ENCODE results near the gene PITHD1.
"Not testable (repeated sequence)": the region's sequence is repeated elsewhere in the genome, so short reads cannot be mapped to it uniquely, and the experiment has no call there.

Gene PITHD1

DNA sequence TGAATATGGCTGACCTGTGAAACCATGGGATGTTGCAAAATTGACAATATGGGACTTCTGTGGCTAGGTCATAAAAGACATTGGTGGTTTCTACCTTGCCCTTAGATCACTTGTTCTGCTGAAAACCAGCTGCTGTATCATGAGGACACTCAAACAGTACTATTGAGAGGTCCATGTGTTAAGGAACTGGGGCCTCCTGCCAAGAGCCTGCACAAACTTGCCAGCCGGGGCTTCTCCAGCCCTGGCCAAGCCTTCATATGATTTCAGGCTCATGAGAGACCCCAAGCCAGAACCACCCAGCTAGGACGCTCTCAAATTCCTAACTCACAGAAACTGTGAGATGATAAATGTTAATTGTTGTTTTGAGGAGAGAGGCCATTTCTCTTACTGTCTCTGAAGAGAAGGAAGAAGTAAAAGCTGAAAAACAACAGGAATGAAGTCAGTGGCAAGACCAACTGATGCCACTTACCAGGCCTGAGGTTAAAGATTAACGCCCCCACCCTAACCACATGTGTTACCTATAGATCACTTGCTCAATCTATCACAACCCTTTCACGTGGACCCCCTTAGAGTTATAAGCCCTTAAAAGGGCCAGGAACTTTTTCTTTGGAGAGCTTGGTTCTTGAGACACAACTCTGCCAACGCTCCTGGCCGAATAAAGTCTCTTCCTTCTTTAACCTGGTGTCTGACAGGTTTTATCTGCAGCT lies 3.9 kb upstream of the PITHD1 start:
- DNase-seq: no peak

DNA sequence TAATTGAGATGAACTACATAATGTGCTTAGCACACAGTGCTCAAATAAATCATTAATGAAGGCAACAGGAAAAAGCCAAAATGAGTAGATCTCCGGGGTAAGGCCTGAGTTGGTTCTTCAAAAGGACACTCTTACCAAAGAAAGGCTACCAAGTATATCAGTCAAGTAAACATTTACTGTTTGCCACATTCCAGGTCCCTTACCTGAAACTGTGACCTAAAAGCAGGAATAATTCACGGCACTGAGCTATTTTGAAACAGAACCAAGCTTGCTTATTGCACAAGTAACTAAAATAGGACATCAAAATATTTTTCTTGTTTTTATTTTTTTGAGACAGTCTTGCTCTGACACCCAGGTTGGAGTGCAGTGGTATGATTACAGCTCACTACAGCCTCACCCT lies 2.0 kb upstream of the PITHD1 start:
- DNase-seq: no peak

DNA sequence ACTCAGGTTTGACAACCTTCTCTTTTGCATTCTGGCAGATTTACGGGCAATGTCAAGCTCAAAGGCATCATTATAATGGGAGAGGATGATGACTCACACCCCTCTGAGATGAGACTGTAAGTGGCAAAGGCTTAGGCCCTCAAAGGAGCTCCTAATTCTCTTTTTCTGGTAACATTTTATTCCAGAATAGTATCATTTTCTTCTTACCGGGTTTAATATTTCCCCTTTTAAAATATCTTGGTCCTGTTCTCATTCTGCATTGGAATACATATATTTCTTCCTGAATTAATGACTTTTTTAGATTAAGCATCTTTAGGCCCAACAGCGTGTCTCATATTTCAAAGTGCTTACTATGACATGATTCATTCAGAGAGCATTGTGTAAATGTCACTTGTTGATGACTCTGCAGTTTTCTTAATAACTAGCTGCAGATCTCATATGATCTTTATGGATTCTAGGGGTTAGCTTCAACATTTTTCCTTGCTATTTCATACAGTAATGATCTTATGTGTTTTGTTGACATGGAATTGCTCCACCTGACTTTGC lies 1.7 kb downstream of the PITHD1 start:
- DNase-seq: no peak

DNA sequence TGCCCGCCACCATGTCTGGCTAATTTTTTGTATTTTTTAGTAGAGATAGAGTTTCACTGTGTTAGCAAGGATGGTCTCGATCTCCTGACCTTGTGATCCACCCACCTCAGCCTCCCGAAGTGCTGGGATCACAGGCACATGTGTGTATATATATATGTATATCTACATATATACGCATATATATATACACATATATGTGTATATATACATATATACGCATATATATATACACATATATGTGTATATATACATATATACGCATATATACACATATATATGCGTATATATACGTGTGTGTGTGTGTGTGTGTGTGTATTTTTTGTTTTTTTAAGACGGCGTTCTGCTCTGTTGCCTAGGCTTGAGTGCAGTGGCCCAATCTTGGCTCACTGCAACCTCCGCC lies 4.9 kb downstream of the PITHD1 start:
- DNase-seq: not testable (repeated sequence)

DNA sequence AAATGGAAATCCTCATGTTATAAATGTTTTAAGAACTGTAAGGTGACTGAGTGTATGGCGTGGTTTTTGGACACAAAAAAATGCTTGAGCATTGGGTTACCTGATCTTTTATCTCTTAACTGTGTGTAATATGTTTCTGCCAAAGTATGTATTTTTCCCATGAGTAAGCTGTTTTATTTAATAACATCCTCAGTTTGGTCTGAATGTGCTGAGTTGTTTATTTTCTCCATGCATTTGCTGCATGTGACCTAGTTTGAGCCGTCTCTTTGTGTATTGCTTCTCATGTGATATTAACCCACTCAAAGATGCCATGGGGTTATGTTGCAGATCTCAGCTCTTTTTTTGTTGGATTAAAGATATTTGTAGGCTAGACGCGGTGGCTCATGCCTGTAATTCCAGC lies 6.6 kb downstream of the PITHD1 start:
- no peak for DNase-seq

DNA sequence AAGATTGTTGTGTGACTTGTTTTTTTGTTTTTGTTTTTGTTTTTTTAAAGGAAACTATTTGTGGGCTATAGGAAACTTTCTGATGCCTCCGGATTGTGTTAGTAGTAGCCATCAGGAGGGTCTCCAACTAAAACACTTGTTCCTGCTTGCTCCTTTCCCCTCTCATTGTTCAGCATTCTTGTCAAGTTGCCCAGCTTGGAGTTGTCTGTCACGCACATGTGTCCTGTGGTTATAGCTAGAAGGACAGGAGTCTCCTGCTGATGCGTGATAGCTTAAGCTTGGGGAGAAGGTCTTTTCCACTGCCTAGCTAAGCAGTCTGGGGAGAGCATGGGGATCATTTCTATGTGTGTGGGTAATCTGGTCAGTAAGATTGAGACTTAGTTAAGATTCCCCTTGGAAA lies 9.5 kb downstream of the PITHD1 start:
- DNase-seq: no peak

DNA sequence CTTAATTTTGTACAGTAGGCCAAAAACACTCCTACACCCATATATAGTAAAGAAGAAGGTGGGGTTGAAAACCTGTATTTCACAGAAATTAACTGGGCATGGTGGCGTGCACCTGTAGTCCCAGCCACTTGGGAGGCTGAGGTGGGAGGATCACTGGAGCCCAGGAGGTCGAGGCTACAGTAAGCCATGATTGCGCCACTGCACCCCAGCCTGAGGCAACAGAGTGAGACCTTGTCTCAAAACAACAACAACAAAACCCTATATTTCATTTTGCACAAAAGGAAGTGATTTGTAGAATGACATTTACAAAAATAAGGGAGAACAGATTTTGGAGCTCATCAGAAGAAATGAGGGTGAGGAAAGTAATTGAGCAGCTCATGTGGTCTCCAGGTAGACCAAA lies 10.5 kb downstream of the PITHD1 start:
- DNase-seq: no peak

DNA sequence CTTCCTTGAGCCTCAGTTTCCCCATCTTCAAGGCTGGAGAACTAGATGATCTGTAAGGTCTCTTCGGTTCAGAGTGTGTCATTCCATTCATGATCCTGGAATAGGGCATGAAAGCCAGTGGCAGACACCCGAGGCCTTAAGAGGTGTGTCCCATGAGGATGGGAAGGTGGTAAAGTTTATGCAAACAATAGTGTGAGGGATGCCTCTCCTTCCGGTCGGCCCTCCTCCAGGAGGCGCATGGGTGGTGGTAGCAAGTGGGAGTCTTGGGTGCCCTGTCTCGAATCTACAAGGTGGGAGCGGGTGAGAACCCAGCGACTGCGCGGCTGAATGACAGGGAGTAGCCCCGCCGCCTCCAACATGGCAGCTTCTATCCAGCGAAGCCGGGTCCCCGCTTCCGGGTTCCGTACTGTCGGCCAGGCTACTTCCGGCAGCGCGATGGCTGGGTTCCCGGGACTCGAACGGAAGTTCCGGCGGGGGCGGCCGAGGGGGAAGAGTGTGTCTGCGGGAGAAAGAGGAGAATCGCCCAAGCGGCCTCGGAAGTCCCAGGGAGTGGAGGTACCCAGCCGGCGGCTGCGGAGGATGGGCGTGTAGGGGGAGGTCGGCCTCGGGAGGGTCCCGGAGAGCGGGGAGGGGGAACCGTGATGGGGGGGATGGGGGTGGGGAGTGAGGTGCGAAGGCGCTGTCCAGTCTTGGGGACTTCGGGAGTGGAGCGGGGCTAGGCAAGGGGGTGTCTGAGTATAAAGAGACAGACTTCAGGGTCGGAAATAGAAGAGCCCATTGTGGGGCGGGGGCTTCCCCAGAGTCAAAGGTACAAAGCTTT lies 12.7 kb downstream of the PITHD1 start, which contains the start of gene LYPLA2:
Gene LYPLA2 (plus strand): TSS at position 450 of the 820 bp plus-strand sequence. CDS start 1,538 bp downstream, outside the sequence.
- DNase-seq: peak; percentile 89 to 91

DNA sequence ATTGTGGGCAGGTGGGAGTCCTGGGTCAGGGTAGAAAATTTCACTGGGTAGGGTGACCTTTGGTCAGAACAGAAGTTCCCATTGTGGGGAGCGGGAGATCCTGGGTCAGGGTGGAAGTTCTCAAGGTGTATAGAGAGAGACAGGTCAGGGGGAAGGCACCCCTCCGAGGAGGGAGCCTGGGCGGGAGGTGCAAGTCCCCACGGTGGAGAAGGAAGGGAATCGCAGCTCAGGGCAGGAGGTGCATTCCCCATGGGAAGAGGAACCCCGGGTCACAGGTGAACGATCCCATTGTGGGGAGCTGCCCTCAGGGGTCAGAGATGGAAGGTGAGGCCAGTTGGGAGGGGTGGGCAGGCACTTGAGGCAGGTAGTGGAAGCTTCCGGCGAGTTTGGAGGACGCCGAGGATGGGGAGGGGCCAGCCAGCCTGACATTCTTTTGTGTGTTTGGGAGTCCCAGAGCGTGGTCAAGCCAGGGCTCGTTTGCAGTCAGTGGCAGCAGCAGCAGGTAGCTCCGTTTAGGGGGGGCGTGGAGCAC lies 13.4 kb downstream of the PITHD1 start:
- no peak for DNase-seq

DNA sequence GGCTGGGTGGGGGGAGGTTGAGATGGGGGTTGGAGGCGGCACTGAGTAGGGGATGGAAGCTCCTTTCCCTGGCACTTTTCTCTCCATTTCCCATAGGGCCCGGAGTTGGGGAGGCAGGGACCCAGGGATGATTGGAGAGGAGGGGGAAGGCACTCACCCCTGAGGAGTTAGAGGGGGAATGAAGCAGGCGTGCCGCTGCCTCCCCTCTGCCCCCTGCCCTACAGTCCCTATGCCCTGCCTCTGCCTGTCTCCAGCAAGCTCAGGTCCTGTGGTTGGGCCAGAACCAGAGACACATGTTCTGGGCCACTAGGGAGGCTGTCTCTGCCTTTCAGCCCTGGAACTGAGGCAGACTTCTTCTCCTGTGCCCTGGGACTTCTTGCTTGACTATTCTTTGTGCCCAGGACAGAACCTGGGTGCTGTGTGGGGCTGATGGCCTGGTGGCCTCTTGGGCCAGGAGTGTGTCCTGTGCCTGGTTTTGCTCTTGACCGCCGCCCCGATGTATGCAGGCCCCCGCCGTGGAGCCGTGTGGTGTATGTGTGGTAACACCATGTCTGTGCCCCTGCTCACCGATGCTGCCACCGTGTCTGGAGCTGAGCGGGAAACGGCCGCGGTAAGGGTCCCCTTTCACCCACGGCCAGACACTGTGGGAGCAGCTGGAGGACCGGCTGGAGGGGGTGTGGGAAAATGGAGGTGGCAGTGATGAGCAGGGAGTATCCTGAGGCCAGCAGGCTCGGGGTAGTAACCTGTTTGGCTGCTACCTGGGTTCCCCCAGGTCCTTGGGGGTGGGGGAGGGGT lies 14.1 kb downstream of the PITHD1 start:
- no peak for DNase-seq

DNA sequence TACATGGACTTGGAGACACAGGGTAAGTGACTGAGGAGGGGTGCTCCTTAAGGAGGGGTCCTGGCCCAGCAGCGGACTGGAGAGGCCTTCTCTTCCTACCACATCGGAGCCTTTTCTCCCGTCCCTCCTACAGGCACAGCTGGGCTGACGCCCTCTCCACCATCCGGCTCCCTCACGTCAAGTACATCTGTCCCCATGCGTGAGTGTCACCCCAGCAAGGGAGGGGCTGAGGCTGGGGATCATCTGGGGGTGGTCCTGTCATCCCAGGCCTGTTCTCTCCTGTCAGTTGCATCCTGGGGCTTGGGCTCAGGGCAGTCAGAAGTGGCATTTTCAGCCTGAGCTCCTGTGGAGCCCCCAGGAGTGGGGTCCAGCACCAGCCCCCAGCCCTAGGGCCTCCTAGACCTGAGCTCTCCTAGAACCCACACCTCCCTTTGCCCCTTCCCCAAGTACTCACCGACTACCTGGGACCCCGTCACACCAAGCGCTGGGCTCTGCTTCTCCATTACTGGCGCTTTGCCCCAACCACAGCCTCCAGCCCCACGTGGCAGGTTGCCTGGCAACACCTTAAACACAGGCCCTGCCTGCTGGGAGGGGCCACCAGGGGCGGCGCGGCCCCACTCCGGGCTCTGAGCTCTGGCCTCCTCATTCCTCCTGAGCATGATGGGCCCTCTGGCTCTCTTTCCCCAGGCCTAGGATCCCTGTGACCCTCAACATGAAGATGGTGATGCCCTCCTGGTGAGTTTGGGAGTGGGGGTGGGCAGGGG lies 15.0 kb downstream of the PITHD1 start:
- DNase-seq: no peak

DNA sequence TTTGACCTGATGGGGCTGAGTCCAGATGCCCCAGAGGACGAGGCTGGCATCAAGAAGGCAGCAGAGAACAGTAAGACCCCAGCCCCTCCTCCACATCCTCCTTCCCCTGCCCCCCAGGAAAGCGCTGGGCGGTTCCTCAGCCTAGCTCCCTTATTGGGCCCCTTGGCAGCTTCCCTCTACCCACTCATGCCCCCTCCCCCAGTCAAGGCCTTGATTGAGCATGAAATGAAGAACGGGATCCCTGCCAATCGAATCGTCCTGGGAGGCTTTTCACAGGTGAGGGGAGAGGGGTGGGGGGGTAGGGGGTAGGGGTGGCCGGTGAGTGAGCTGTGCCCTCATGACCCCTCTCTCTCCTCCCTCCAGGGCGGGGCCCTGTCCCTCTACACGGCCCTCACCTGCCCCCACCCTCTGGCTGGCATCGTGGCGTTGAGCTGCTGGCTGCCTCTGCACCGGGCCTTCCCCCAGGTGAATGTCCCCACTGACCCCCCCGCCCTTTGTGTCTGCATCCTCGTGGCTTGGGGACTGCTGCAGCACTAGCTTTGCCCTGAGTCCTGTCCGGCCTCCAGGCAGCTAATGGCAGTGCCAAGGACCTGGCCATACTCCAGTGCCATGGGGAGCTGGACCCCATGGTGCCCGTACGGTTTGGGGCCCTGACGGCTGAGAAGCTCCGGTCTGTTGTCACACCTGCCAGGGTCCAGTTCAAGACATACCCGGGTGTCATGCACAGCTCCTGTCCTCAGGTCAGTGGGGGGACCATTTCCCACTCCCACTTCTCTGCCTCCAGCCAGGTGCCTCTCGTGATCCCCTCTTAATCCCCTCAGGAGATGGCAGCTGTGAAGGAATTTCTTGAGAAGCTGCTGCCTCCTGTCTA lies 15.9 kb downstream of the PITHD1 start:
- DNase-seq: no peak

DNA sequence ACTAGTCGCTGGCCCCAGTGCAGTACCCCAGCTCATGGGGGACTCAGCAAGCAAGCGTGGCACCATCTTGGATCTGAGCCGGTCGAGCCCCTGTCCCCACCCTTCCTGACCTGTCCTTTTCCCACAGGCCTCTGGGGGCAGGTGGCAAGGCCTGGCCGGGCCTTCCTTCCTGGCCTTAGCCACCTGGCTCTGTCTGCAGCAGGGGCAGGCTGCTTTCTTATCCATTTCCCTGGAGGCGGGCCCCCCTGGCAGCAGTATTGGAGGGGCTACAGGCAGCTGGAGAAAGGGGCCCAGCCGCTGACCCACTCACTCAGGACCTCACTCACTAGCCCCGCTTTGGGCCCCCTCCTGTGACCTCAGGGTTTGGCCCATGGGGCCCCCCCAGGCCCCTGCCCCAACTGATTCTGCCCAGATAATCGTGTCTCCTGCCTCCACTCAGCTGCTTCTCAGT lies 16.5 kb downstream of the PITHD1 start:
- not testable (repeated sequence) for DNase-seq

DNA sequence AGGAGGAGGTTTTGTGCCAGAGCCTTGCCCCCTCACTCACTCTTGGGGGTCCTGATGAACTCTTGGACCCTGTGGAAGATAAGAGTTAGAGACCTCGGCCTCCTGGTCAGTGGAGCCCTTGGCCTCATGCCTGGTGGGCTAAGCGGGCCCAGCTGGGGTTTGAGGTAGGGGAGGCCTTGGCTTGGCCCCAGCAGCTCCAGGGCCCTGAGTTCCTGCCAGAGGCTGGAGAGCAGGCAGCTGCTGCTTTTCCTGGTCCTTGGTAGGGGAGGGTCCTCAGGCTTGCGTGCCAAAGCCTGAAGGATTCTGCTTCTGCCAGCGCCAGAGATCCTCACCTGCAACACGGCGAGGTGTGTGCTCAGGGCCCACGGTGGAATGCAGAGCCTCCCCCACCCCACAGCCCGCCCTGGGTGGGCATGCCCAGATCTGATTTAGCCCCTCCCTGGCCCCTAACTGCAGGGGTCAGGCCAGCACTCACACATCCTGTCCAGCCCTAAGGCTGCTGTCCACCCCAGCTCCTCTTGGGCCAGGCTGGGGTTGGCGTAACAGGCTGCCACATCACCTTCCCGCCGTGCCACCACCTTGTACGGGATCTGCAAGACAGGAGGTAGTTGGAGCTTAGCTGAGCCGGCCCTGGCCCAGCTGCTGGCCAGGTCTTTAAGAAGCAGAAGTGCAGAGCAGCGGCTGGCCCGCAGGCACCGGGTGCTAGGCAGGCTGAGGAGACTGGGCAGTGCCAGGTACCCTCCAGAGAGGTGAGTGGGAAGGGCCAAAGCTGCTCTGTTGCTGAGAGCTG lies 17.7 kb downstream of the PITHD1 start:
- DNase-seq: no peak

DNA sequence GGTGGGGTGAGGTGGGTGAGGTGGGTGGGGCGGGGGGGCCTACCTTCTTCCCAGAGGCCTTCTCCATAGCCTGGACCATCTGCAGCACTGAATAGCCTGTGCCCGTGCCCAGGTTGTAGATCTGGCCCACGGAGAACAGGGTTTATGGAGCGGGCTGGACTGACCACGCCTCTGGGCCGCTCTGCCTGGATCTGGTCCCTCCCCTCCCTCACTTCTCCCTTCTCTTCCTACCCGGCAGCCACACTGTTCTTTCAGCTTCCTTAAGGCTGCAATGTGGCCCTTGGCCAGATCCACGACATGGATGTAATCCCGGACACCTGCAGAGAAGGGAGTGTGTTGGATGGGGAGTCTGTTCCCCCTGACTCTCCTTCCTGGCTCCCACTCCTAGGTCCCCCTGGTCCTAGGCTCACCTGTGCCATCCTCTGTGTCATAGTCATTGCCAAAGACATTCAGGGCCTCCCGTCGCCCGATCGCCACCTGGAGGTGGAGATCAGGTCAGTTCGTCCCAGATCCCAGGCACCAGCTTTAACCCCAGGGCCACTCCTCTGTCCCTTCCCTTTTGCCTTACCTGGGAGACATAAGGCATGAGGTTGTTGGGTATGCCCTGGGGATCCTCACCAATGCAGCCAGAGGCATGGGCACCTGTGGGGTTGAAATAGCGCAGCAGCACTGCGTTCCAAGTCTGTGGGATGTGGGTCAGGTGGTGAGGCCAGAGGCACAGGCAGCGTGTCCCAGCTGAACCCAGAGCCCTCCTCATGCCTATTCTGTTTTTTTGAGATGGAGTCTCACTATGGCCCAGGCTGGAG lies 18.5 kb downstream of the PITHD1 start:
- DNase-seq: no peak

DNA sequence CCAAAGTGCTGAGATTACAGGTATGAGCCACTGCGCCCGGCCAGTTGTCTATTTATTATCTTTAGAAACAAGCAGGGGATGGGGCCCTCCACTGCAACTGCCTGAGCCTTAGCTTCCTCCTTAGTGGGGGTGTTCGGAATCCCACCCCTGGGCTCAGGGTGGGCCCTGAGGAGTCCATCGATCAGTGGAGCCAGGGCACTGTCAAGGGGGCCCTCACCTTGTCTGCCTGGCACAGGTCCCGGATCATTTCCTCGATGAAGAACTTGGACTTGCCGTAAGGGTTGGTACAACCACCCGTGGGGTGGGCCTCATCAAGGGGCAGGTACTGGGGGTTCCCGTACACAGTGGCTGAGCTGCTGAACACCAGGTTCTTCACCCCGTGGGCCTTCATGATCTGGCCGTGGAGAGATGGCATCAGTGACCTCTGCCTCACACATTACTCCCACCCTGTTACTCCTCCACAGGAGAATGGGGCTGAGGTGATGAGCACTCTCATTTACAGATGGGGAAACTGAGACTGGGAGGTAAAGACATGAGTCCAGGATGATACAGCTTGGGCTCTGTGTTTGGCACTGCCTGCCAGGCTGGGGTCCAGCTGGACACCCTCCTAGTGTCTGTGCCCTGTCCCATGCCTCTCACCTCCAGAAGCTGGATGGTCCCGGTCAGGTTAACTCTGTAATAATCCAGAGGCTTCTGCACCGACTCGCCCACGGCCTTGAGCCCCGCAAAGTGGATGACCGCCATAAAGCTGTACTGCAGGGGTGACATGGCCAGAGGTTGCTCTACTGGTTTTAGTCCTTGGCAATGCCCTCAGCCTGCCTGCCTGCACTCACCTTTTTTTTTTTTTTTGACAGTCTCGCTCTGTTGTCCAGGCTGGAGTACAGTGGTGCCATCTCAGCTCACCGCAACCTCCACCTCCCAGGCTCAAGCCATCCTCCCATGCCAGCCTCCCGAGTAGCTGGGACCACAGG lies 19.5 kb downstream of the PITHD1 start:
- DNase-seq: no peak

DNA sequence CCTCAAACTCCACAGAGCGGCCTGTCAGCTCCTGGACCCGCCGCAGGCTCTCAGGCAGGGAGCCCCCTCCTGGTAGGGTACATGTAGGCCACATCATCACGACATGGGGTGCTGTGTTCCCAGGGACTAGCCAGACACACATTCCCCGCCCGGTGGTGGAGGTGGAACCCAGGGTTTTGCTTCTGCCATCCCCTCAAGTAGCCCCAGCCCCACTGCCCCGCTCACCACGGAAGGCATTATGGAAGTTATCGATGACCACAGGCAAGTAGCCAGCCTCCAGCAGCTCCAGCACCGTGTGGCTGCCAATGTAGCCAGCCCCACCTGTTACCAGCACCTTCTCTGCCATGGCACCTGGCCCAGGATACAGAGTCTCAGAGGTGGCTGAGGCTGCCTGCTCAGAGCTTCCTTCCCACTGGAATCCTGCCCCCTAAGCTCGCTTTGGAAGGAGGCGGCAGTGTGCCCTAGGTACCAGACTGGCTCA lies 20.5 kb downstream of the PITHD1 start:
- no peak for DNase-seq

DNA sequence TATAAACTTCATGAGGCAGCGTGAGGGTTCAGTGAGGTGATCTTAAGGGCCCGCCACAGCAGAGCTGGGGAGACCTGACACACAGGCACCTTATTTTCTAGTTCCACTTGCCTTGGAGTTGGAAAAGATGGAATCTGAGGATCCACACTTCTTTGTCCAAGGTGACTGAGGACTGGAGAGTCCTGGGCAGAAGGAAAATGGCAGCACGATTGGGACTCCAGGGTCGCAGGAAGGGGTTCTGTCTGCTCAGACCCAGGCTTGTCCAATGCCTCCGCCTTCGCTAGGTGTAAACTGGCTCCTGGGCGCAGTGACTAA lies 21.0 kb downstream of the PITHD1 start:
- DNase-seq: no peak
